ENCODE measurements around the gene GP5. TPM values are rescaled to one million over a fixed set of nuclear protein-coding genes. Genes with fewer than 3 reads are reported as not detected.
A peak's percentile ranks its signal among the peaks of the same experiment; 100 is the strongest.

Gene GP5
- total and polyA plus RNA-seq, 2 of the 13 experiments (the other 11 are each of a cell fraction or from before 2014, with no cell fraction given): not detected

DNA sequence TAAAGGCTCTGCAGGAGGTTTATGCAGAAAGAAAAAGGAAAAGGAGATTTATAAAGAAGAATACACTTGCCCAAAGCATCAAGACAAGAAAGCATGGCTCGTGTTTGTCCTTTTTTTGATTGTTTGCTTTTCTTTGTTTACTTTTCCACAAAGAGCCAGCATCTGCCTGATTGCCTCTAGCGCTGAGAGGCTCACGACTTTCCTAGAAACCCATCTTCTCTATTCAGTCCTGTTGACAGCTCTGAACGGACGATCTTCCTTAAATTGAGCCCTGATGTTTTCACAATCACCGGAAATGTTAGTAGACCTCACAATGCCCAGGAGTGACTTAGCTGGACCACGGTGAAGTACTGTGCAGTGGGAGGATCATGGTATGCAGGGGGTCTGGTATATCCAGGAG lies 12.4 kb downstream of the GP5 start (continued):
- TF ChIP-seq, protein P1, sequence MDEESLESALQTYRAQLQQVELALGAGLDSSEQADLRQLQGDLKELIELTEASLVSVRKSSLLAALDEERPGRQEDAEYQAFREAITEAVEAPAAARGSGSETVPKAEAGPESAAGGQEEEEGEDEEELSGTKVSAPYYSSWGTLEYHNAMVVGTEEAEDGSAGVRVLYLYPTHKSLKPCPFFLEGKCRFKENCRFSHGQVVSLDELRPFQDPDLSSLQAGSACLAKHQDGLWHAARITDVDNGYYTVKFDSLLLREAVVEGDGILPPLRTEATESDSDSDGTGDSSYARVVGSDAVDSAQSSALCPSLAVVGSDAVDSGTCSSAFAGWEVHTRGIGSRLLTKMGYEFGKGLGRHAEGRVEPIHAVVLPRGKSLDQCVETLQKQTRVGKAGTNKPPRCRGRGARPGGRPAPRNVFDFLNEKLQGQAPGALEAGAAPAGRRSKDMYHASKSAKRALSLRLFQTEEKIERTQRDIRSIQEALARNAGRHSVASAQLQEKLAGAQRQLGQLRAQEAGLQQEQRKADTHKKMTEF (CRISPR knock-in tag; IDR thresholded peaks at IDR 0.05): peak; percentile 39; the same call in 1 of the 2 replicates
- TF ChIP-seq ZNF232 (CRISPR knock-in tag; IDR thresholded peaks at IDR 0.05; ENCODE audit: borderline replicate concordance) (no peak), HMG20A (CRISPR knock-in tag; IDR thresholded peaks at IDR 0.05; ENCODE audit: borderline replicate concordance) (peak; percentile 65; the same call in 1 of the 2 replicates), MAFK (conservative IDR thresholded peaks at IDR 0.05 in 1 of 2, IDR thresholded peaks at IDR 0.05 in 1 of 2; ENCODE audit: low read length in 2 of 2) (no peak), FOXK1 (CRISPR knock-in tag; IDR thresholded peaks at IDR 0.05; ENCODE audit: borderline replicate concordance, low read depth) (peak; percentile 73; the same call in 1 of the 2 replicates), GABPB1 (CRISPR knock-in tag; IDR thresholded peaks at IDR 0.05) (no peak), THAP11 (CRISPR knock-in tag; IDR thresholded peaks at IDR 0.05) (peak; percentile 34; the same call in 1 of the 2 replicates), XRCC5 (optimal IDR thresholded peaks at IDR 0.05; ENCODE audit: low read length) (peak; percentile 27), SP1 (IDR thresholded peaks at IDR 0.05) (no peak), SP1 (CRISPR knock-in tag; IDR thresholded peaks at IDR 0.05) (no peak), KDM5A (IDR thresholded peaks at IDR 0.05; ENCODE audit: borderline replicate concordance, low read length) (no peak), FOXA1 (IDR thresholded peaks at IDR 0.05) (0 out of 2 replicates have a peak, but pooled peaks have one; percentile 27), FOXA1 (CRISPR knock-in tag; IDR thresholded peaks at IDR 0.05) (peak; percentile 75), SOX5 (CRISPR knock-in tag; IDR thresholded peaks at IDR 0.05; ENCODE audit: borderline replicate concordance) (peak; percentile 25; the same call in 1 of the 2 replicates), RXRB (CRISPR knock-in tag; IDR thresholded peaks at IDR 0.05; ENCODE audit: borderline replicate concordance) (peak; percentile 31; the same call in 1 of the 2 replicates), ZNF446 (CRISPR knock-in tag; IDR thresholded peaks at IDR 0.05) (no peak), MAFG (CRISPR knock-in tag; IDR thresholded peaks at IDR 0.05) (no peak)
- TF ChIP-seq, protein P2, sequence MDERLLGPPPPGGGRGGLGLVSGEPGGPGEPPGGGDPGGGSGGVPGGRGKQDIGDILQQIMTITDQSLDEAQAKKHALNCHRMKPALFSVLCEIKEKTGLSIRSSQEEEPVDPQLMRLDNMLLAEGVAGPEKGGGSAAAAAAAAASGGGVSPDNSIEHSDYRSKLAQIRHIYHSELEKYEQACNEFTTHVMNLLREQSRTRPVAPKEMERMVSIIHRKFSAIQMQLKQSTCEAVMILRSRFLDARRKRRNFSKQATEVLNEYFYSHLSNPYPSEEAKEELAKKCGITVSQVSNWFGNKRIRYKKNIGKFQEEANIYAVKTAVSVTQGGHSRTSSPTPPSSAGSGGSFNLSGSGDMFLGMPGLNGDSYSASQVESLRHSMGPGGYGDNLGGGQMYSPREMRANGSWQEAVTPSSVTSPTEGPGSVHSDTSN (CRISPR knock-in tag; IDR thresholded peaks at IDR 0.05): no peak
- TF ChIP-seq, protein P3, sequence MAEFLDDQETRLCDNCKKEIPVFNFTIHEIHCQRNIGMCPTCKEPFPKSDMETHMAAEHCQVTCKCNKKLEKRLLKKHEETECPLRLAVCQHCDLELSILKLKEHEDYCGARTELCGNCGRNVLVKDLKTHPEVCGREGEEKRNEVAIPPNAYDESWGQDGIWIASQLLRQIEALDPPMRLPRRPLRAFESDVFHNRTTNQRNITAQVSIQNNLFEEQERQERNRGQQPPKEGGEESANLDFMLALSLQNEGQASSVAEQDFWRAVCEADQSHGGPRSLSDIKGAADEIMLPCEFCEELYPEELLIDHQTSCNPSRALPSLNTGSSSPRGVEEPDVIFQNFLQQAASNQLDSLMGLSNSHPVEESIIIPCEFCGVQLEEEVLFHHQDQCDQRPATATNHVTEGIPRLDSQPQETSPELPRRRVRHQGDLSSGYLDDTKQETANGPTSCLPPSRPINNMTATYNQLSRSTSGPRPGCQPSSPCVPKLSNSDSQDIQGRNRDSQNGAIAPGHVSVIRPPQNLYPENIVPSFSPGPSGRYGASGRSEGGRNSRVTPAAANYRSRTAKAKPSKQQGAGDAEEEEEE (CRISPR knock-in tag; IDR thresholded peaks at IDR 0.05; ENCODE audit: borderline replicate concordance): no peak
